WTC11 (cell line): Measurements from ENCODE around the gene GALNTL6. TPM values are rescaled to one million over a fixed set of nuclear protein-coding genes. Genes with fewer than 3 reads are reported as not detected.

Experiments
- ATAC-seq: fragments of 200-7000 bp; cut with Tn5 transposase; 2 replicates; pipeline ENCODE4 v1.10.0; 2021; ENCODE audit warnings: mild to moderate bottlenecking, moderate library complexity
- CTCF ChIA-PET: fragments of 300-600 bp; sonication (Branson Sonifier 250); formaldehyde crosslinking; loops from one replicate; lab custom pipeline; 2021; ENCODE audit warnings: antibody characterized with exemption; lab: Charles Lee
- POLR2A ChIA-PET: fragments of 350-600 bp; sonication (Branson Sonifier 250); formaldehyde crosslinking; loops from one replicate; lab custom pipeline; 2021; ENCODE audit warnings: antibody characterized with exemption; lab: Charles Lee
- DNase-seq: peaks from one replicate; pipeline ENCODE4 v3.0.0; 2021; ENCODE audit warnings: low spot score
- H3K27ac Mint-ChIP-seq: 2 replicates; pipeline ENCODE4 v1.8.0; 2021; ENCODE audit warnings: mixed read lengths
- H3K27me3 Mint-ChIP-seq: 2 replicates; pipeline ENCODE4 v1.8.0; 2021; ENCODE audit warnings: low read depth, mild to moderate bottlenecking, moderate library complexity, mixed read lengths
- H3K36me3 Mint-ChIP-seq: 2 replicates; pipeline ENCODE4 v1.8.0; 2021; ENCODE audit warnings: mixed read lengths
- H3K4me1 Mint-ChIP-seq: 2 replicates; pipeline ENCODE4 v1.8.0; 2022; ENCODE audit warnings: mixed read lengths
- H3K4me3 Mint-ChIP-seq: 2 replicates; pipeline ENCODE4 v1.8.0; 2021; ENCODE audit warnings: mild to moderate bottlenecking, moderate library complexity, mixed read lengths
- H3K9me3 Mint-ChIP-seq: 2 replicates; pipeline ENCODE4 v1.8.0; 2021; ENCODE audit warnings: mixed read lengths
- ELF4 ChIP-seq: sonication (generic); formaldehyde crosslinking; IDR thresholded peaks from 2 replicates; pipeline ENCODE4 v1.8.1; 2022; ENCODE audit warnings: low read depth, mild to moderate bottlenecking, moderate library complexity, missing genetic modification reagents
- ETV6 ChIP-seq: sonication (generic); formaldehyde crosslinking; IDR thresholded peaks from 2 replicates; pipeline ENCODE4 v1.8.1; 2022; ENCODE audit warnings: mild to moderate bottlenecking, missing genetic modification reagents
- FOXJ3 ChIP-seq: sonication (generic); formaldehyde crosslinking; IDR thresholded peaks from 2 replicates; pipeline ENCODE4 v1.9.0; 2021; ENCODE audit warnings: missing genetic modification reagents, mild to moderate bottlenecking, borderline replicate concordance
- FOXP1 ChIP-seq: sonication (generic); formaldehyde crosslinking; IDR thresholded peaks from 2 replicates; pipeline ENCODE4 v1.8.0; 2022; ENCODE audit warnings: missing genetic modification reagents, mild to moderate bottlenecking, moderate library complexity, borderline replicate concordance
- GRHL2 ChIP-seq: fragments of 250-450 bp; sonication (Bioruptor Pico); IDR thresholded peaks from 2 replicates; pipeline ENCODE4 v1.8.0; 2022; ENCODE audit warnings: mild to moderate bottlenecking, moderate library complexity; ENCODE audit not compliant: insufficient replicate concordance, severe bottlenecking
- HMGA2 ChIP-seq: fragments of 250-450 bp; sonication (Bioruptor Pico); IDR thresholded peaks from 2 replicates; pipeline ENCODE4 v1.4.0; 2021; ENCODE audit warnings: mild to moderate bottlenecking, moderate library complexity
- NR1H2 ChIP-seq: sonication (generic); formaldehyde crosslinking; IDR thresholded peaks from 2 replicates; pipeline ENCODE4 v1.9.0; 2021; ENCODE audit warnings: mild to moderate bottlenecking, moderate library complexity, missing genetic modification reagents
- RELA ChIP-seq: sonication (generic); formaldehyde crosslinking; IDR thresholded peaks from 2 replicates; pipeline ENCODE4 v1.8.1; 2022; ENCODE audit warnings: missing genetic modification reagents, mild to moderate bottlenecking, borderline replicate concordance
- SMAD4 ChIP-seq: sonication (generic); formaldehyde crosslinking; IDR thresholded peaks from 2 replicates; pipeline ENCODE4 v1.8.0; 2022; ENCODE audit warnings: mild to moderate bottlenecking, missing genetic modification reagents
- SOX15 ChIP-seq: fragments of 250-450 bp; sonication (Bioruptor Pico); IDR thresholded peaks from 2 replicates; pipeline ENCODE4 v1.9.0; 2021; ENCODE audit warnings: mild to moderate bottlenecking
- ZNF138 ChIP-seq: sonication (generic); formaldehyde crosslinking; conservative IDR thresholded peaks from 2 replicates; pipeline ENCODE4 v1.8.1; 2022; ENCODE audit warnings: mild to moderate bottlenecking, moderate library complexity, missing genetic modification reagents
- ZNF317 ChIP-seq: sonication (generic); formaldehyde crosslinking; IDR thresholded peaks from 2 replicates; pipeline ENCODE4 v1.8.1; 2023; ENCODE audit warnings: low read depth, mild to moderate bottlenecking, moderate library complexity, missing genetic modification reagents, borderline replicate concordance
- ZNF416 ChIP-seq: fragments of 250-450 bp; sonication (Bioruptor Pico); IDR thresholded peaks from 2 replicates; pipeline ENCODE4 v1.9.0; 2021; ENCODE audit warnings: mild to moderate bottlenecking, inconsistent platforms
- ZNF671 ChIP-seq: fragments of 250-450 bp; sonication (Bioruptor Pico); IDR thresholded peaks from 2 replicates; pipeline ENCODE4 v1.8.0; 2021; ENCODE audit warnings: mild to moderate bottlenecking
- total RNA-seq: library from RNA; stranded (reverse); gene quantifications from 3 replicates; pipeline ENCODE4 v1.2.3, GENCODE V29; 2021
- TF ChIP-seq, protein P1 (sequence below): sonication (generic); formaldehyde crosslinking; IDR thresholded peaks from 2 replicates; pipeline ENCODE4 v1.8.1; 2022; ENCODE audit warnings: low read depth, missing genetic modification reagents, borderline replicate concordance
- TF ChIP-seq, protein P2 (sequence below): sonication (generic); formaldehyde crosslinking; IDR thresholded peaks from 2 replicates; pipeline ENCODE4 v1.8.1; 2023; ENCODE audit warnings: mild to moderate bottlenecking, missing genetic modification reagents, borderline replicate concordance
- TF ChIP-seq, protein P3 (sequence below): sonication (generic); formaldehyde crosslinking; IDR thresholded peaks from 2 replicates; pipeline ENCODE4 v1.8.0; 2023; ENCODE audit warnings: mild to moderate bottlenecking, missing genetic modification reagents
- TF ChIP-seq, protein P4 (sequence below): fragments of 250-450 bp; sonication (Bioruptor Pico); IDR thresholded peaks from 2 replicates; pipeline ENCODE4 v1.9.0; 2021; ENCODE audit warnings: mild to moderate bottlenecking, borderline replicate concordance
- TF ChIP-seq, protein P5 (sequence below): sonication (generic); formaldehyde crosslinking; IDR thresholded peaks from 2 replicates; pipeline ENCODE4 v1.8.1; 2023; ENCODE audit warnings: mild to moderate bottlenecking, missing genetic modification reagents
- TF ChIP-seq, protein P6 (sequence below): sonication (generic); formaldehyde crosslinking; IDR thresholded peaks from 2 replicates; pipeline ENCODE4 v1.8.1; 2023; ENCODE audit warnings: mild to moderate bottlenecking, moderate library complexity, missing genetic modification reagents

Gene GALNTL6
- total RNA-seq, 1 experiment from 2014 or later = 0.24 TPM

DNA sequence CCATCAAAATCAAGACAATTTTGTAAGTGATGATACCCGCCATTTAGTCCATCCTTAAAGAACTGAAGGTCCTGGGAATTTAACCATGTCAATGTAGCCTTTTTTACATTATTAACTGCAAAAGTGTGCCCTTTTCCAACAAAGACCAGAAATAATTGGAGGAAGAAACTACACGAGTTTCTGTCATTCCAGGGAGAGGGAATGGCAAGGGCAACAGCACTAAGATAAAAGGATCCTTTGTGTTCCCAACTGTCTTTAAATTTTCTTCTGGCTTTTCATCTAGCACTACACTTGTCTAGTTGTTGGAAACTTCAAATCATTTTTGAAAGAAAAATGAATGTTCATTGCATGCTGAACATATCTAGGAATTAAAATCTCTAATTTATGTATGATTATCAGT, 286.2 kb downstream of the GALNTL6 start:
- H3K4me3 Mint-ChIP-seq = no peak overlapping the region
- ChIA-PET POLR2A (no interaction called here), CTCF (no interaction called here)
- H3K9me3 Mint-ChIP-seq = no peaks in the 10 kb centered on the region
- no peak overlapping the region for H3K27ac Mint-ChIP-seq
- TF ChIP-seq FOXJ3 (CRISPR knock-in tag) = no peak
- no peak for TF ChIP-seq ZNF317 (CRISPR knock-in tag)
- TF ChIP-seq NR1H2 (CRISPR knock-in tag) = no peak
- no peak for TF ChIP-seq ZNF138 (CRISPR knock-in tag)
- TF ChIP-seq ZNF671 (CRISPR knock-in tag) = no peak
- TF ChIP-seq RELA (CRISPR knock-in tag) = no peak
- no peak for TF ChIP-seq SMAD4 (CRISPR knock-in tag)
- TF ChIP-seq ELF4 (CRISPR knock-in tag) = no peak
- TF ChIP-seq, protein P1, sequence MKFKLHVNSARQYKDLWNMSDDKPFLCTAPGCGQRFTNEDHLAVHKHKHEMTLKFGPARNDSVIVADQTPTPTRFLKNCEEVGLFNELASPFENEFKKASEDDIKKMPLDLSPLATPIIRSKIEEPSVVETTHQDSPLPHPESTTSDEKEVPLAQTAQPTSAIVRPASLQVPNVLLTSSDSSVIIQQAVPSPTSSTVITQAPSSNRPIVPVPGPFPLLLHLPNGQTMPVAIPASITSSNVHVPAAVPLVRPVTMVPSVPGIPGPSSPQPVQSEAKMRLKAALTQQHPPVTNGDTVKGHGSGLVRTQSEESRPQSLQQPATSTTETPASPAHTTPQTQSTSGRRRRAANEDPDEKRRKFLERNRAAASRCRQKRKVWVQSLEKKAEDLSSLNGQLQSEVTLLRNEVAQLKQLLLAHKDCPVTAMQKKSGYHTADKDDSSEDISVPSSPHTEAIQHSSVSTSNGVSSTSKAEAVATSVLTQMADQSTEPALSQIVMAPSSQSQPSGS (CRISPR knock-in tag) = no peak
- no peak for TF ChIP-seq ZNF416
- TF ChIP-seq, protein P2, sequence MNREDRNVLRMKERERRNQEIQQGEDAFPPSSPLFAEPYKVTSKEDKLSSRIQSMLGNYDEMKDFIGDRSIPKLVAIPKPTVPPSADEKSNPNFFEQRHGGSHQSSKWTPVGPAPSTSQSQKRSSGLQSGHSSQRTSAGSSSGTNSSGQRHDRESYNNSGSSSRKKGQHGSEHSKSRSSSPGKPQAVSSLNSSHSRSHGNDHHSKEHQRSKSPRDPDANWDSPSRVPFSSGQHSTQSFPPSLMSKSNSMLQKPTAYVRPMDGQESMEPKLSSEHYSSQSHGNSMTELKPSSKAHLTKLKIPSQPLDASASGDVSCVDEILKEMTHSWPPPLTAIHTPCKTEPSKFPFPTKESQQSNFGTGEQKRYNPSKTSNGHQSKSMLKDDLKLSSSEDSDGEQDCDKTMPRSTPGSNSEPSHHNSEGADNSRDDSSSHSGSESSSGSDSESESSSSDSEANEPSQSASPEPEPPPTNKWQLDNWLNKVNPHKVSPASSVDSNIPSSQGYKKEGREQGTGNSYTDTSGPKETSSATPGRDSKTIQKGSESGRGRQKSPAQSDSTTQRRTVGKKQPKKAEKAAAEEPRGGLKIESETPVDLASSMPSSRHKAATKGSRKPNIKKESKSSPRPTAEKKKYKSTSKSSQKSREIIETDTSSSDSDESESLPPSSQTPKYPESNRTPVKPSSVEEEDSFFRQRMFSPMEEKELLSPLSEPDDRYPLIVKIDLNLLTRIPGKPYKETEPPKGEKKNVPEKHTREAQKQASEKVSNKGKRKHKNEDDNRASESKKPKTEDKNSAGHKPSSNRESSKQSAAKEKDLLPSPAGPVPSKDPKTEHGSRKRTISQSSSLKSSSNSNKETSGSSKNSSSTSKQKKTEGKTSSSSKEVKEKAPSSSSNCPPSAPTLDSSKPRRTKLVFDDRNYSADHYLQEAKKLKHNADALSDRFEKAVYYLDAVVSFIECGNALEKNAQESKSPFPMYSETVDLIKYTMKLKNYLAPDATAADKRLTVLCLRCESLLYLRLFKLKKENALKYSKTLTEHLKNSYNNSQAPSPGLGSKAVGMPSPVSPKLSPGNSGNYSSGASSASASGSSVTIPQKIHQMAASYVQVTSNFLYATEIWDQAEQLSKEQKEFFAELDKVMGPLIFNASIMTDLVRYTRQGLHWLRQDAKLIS (CRISPR knock-in tag) = no peak
- TF ChIP-seq, protein P3, sequence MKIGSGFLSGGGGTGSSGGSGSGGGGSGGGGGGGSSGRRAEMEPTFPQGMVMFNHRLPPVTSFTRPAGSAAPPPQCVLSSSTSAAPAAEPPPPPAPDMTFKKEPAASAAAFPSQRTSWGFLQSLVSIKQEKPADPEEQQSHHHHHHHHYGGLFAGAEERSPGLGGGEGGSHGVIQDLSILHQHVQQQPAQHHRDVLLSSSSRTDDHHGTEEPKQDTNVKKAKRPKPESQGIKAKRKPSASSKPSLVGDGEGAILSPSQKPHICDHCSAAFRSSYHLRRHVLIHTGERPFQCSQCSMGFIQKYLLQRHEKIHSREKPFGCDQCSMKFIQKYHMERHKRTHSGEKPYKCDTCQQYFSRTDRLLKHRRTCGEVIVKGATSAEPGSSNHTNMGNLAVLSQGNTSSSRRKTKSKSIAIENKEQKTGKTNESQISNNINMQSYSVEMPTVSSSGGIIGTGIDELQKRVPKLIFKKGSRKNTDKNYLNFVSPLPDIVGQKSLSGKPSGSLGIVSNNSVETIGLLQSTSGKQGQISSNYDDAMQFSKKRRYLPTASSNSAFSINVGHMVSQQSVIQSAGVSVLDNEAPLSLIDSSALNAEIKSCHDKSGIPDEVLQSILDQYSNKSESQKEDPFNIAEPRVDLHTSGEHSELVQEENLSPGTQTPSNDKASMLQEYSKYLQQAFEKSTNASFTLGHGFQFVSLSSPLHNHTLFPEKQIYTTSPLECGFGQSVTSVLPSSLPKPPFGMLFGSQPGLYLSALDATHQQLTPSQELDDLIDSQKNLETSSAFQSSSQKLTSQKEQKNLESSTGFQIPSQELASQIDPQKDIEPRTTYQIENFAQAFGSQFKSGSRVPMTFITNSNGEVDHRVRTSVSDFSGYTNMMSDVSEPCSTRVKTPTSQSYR (CRISPR knock-in tag) = no peak
- no peak for TF ChIP-seq HMGA2
- TF ChIP-seq, protein P4, sequence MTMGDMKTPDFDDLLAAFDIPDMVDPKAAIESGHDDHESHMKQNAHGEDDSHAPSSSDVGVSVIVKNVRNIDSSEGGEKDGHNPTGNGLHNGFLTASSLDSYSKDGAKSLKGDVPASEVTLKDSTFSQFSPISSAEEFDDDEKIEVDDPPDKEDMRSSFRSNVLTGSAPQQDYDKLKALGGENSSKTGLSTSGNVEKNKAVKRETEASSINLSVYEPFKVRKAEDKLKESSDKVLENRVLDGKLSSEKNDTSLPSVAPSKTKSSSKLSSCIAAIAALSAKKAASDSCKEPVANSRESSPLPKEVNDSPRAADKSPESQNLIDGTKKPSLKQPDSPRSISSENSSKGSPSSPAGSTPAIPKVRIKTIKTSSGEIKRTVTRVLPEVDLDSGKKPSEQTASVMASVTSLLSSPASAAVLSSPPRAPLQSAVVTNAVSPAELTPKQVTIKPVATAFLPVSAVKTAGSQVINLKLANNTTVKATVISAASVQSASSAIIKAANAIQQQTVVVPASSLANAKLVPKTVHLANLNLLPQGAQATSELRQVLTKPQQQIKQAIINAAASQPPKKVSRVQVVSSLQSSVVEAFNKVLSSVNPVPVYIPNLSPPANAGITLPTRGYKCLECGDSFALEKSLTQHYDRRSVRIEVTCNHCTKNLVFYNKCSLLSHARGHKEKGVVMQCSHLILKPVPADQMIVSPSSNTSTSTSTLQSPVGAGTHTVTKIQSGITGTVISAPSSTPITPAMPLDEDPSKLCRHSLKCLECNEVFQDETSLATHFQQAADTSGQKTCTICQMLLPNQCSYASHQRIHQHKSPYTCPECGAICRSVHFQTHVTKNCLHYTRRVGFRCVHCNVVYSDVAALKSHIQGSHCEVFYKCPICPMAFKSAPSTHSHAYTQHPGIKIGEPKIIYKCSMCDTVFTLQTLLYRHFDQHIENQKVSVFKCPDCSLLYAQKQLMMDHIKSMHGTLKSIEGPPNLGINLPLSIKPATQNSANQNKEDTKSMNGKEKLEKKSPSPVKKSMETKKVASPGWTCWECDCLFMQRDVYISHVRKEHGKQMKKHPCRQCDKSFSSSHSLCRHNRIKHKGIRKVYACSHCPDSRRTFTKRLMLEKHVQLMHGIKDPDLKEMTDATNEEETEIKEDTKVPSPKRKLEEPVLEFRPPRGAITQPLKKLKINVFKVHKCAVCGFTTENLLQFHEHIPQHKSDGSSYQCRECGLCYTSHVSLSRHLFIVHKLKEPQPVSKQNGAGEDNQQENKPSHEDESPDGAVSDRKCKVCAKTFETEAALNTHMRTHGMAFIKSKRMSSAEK (CRISPR knock-in tag) = no peak
- no peak for TF ChIP-seq GRHL2
- TF ChIP-seq SOX15 (CRISPR knock-in tag) = no peak
- no peak for TF ChIP-seq ETV6
- TF ChIP-seq, protein P5, sequence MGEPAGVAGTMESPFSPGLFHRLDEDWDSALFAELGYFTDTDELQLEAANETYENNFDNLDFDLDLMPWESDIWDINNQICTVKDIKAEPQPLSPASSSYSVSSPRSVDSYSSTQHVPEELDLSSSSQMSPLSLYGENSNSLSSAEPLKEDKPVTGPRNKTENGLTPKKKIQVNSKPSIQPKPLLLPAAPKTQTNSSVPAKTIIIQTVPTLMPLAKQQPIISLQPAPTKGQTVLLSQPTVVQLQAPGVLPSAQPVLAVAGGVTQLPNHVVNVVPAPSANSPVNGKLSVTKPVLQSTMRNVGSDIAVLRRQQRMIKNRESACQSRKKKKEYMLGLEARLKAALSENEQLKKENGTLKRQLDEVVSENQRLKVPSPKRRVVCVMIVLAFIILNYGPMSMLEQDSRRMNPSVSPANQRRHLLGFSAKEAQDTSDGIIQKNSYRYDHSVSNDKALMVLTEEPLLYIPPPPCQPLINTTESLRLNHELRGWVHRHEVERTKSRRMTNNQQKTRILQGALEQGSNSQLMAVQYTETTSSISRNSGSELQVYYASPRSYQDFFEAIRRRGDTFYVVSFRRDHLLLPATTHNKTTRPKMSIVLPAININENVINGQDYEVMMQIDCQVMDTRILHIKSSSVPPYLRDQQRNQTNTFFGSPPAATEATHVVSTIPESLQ (CRISPR knock-in tag) = no peak
- TF ChIP-seq, protein P6, sequence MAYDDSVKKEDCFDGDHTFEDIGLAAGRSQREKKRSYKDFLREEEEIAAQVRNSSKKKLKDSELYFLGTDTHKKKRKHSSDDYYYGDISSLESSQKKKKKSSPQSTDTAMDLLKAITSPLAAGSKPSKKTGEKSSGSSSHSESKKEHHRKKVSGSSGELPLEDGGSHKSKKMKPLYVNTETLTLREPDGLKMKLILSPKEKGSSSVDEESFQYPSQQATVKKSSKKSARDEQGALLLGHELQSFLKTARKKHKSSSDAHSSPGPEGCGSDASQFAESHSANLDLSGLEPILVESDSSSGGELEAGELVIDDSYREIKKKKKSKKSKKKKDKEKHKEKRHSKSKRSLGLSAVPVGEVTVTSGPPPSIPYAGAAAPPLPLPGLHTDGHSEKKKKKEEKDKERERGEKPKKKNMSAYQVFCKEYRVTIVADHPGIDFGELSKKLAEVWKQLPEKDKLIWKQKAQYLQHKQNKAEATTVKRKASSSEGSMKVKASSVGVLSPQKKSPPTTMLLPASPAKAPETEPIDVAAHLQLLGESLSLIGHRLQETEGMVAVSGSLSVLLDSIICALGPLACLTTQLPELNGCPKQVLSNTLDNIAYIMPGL (CRISPR knock-in tag) = no peak
- no peak for TF ChIP-seq FOXP1 (CRISPR knock-in tag)
- TF ChIP-seq, all 79 proteins: peak for 0
- H3K36me3 Mint-ChIP-seq = no peaks in the 10 kb centered on the region
- ATAC-seq (no peak), DNase-seq (no peak)
- peaks cover 15% of the 10 kb centered on the region for H3K4me1 Mint-ChIP-seq
- no peaks in the 10 kb centered on the region for H3K27me3 Mint-ChIP-seq
